EL (cell line): ENCODE measurements around the gene EPHA2.

Source experiments
- DNase-seq: peaks from one replicate; pipeline ENCODE4 v3.0.0-alpha.2; 2016

The EPHA2 gene

GRCh38 chr1:16149146-16149545 lies 6.7 kb downstream of the EPHA2 start:
- no peak for DNase-seq

- no peak for DNase-seq
Measured at GRCh38 chr1:16148329-16149092, 7.4 kb downstream of the EPHA2 start.

GRCh38 chr1:16147156-16147926 lies 8.5 kb downstream of the EPHA2 start:
- no peak for DNase-seq

- peak; percentile 96 for DNase-seq
Measured at GRCh38 chr1:16146279-16147155, 9.4 kb downstream of the EPHA2 start.

GRCh38 chr1:16145662-16146278 lies 10.1 kb downstream of the EPHA2 start:
- DNase-seq: peak; percentile 97

GRCh38 chr1:16145030-16145661 lies 10.7 kb downstream of the EPHA2 start:
- DNase-seq: peak; percentile 78

- no peak for DNase-seq
Measured at GRCh38 chr1:16144325-16145029, 11.4 kb downstream of the EPHA2 start.

- DNase-seq: peak; percentile 74
Measured at GRCh38 chr1:16143566-16144324, 12.1 kb downstream of the EPHA2 start.

- no peak for DNase-seq
Measured at GRCh38 chr1:16143005-16143565, 12.8 kb downstream of the EPHA2 start.

GRCh38 chr1:16142383-16142995 lies 13.4 kb downstream of the EPHA2 start:
- no peak for DNase-seq

- no peak for DNase-seq
Measured at GRCh38 chr1:16141573-16142336, 14.1 kb downstream of the EPHA2 start.

- DNase-seq: no peak
Measured at GRCh38 chr1:16140068-16140596, 15.7 kb downstream of the EPHA2 start.

- DNase-seq: peak; percentile 96
Measured at GRCh38 chr1:16139473-16139962, 16.4 kb downstream of the EPHA2 start.

GRCh38 chr1:16138772-16139221 lies 17.1 kb downstream of the EPHA2 start:
- DNase-seq: peak; percentile 75

GRCh38 chr1:16137890-16138467 lies 17.9 kb downstream of the EPHA2 start:
- DNase-seq: no peak

GRCh38 chr1:16135501-16135900 lies 20.4 kb downstream of the EPHA2 start:
- no peak for DNase-seq

- DNase-seq: no peak
Measured at GRCh38 chr1:16134906-16135305, 21.0 kb downstream of the EPHA2 start.
